GM13977 (cell line): ENCODE measurements around the gene FRMD4A.

Experiments used
- DNase-seq: peaks from one replicate; pipeline ENCODE4 v3.0.0; 2012; ENCODE audit warnings: low spot score
- CTCF ChIP-seq: IDR thresholded peaks from 2 replicates; pipeline ENCODE4 v1.5.1; 2012; ENCODE audit warnings: mild to moderate bottlenecking, control low read depth; ENCODE audit not compliant: insufficient read depth; ENCODE audit errors: extremely low read depth, missing control alignments
- in situ Hi-C: fragments of 300-500 bp; cut with MboI; formaldehyde crosslinking; loops from one replicate; pipeline ENCODE4 v1.12.0; 2022; ENCODE audit warnings: low sequenced_read_pairs, low pct_unique_long_range_greater_than_20kb, mixed read lengths, inconsistent platforms; ENCODE audit not compliant: unreplicated experiment

FRMD4A gene

GRCh38 chr10:14172336-14172950, 158.3 kb downstream of the FRMD4A start:
- no peak for TF ChIP-seq CTCF
- in situ Hi-C loops: no loop called here
- DNase-seq: no peak

GRCh38 chr10:14171336-14171735, 159.4 kb downstream of the FRMD4A start:
- TF ChIP-seq CTCF: no peak
- in situ Hi-C loops: no loop called here
- no peak for DNase-seq

- no peak for TF ChIP-seq CTCF
- DNase-seq: no peak
- in situ Hi-C loops: no loop called here
These were observed 167.2 kb downstream of the FRMD4A start for GRCh38 chr10:14163377-14164086.

GRCh38 chr10:14162629-14163344, 167.9 kb downstream of the FRMD4A start:
- no peak for TF ChIP-seq CTCF
- in situ Hi-C loops: no loop called here

GRCh38 chr10:14162061-14162460, 168.7 kb downstream of the FRMD4A start:
- no peak for TF ChIP-seq CTCF
- DNase-seq: no peak
- in situ Hi-C loops: no loop called here

More at GRCh38 chr10:14162629-14163344, 167.9 kb downstream of the FRMD4A start:
- DNase-seq: no peak

- in situ Hi-C loops: no loop called here
- TF ChIP-seq CTCF: no peak
These were observed 170.4 kb downstream of the FRMD4A start for GRCh38 chr10:14160299-14160698.

More at GRCh38 chr10:14160299-14160698, 170.4 kb downstream of the FRMD4A start:
- no peak for DNase-seq
